ENCODE measurements around the gene PRM2. TPM values are rescaled to one million over a fixed set of nuclear protein-coding genes. Genes with fewer than 3 reads are reported as not detected.

PRM2 gene
- total RNA-seq, 6 experiments from 2014 or later, result not detected

- TF ChIP-seq CTCF (IDR thresholded peaks at IDR 0.05), result no peak
- Mint-ChIP-seq H3K27me3 (ENCODE audit: insufficient read depth) (no peaks in the 10 kb centered on the region), H3K27ac (no peak overlapping the region; the same call in 1 of the 2 replicates), H3K4me1 (ENCODE audit: low read depth) (peaks cover 25% of the 10 kb centered on the region), H3K9me3 (no peaks in the 10 kb centered on the region), H3K36me3 (ENCODE audit: low read depth) (no peaks in the 10 kb centered on the region; the same call in 1 of the 2 replicates), H3K4me3 (no peak overlapping the region)
- DNase-seq, result peak; percentile 33
Observed at GRCh38 chr16:11251525-11252481, 24.5 kb downstream of the PRM2 start.

- Mint-ChIP-seq H3K9me3 (no peaks in the 10 kb centered on the region), H3K27ac (no peak overlapping the region), H3K4me3 (no peak overlapping the region), H3K36me3 (ENCODE audit: low read depth) (no peaks in the 10 kb centered on the region; the same call in 1 of the 2 replicates), H3K4me1 (ENCODE audit: low read depth) (peaks cover 23% of the 10 kb centered on the region), H3K27me3 (ENCODE audit: insufficient read depth) (no peaks in the 10 kb centered on the region)
- DNase-seq, result no peak
- TF ChIP-seq CTCF (IDR thresholded peaks at IDR 0.05), result no peak
Observed at GRCh38 chr16:11250786-11251524, 25.3 kb downstream of the PRM2 start.

- Mint-ChIP-seq H3K36me3 (ENCODE audit: low read depth) (no peaks in the 10 kb centered on the region; the same call in 1 of the 2 replicates), H3K27me3 (ENCODE audit: insufficient read depth) (no peaks in the 10 kb centered on the region; the same call in 1 of the 2 replicates), H3K27ac (peak overlapping the region; percentile 7; the same call in 1 of the 2 replicates), H3K9me3 (no peaks in the 10 kb centered on the region), H3K4me3 (no peak overlapping the region), H3K4me1 (ENCODE audit: low read depth) (peaks cover 28% of the 10 kb centered on the region)
- TF ChIP-seq CTCF (IDR thresholded peaks at IDR 0.05), result no peak
- no peak for DNase-seq
Observed at GRCh38 chr16:11250091-11250785, 26.0 kb downstream of the PRM2 start.

- Mint-ChIP-seq H3K27me3 (ENCODE audit: insufficient read depth) (no peaks in the 10 kb centered on the region; the same call in 1 of the 2 replicates), H3K4me3 (no peak overlapping the region), H3K9me3 (no peaks in the 10 kb centered on the region), H3K27ac (no peak overlapping the region), H3K4me1 (ENCODE audit: low read depth) (peaks cover 28% of the 10 kb centered on the region), H3K36me3 (ENCODE audit: low read depth) (no peaks in the 10 kb centered on the region; the same call in 1 of the 2 replicates)
- no peak for DNase-seq
- no peak for TF ChIP-seq CTCF (IDR thresholded peaks at IDR 0.05)
Observed at GRCh38 chr16:11249233-11250061, 26.8 kb downstream of the PRM2 start.
